IMR-90 (cell line): ENCODE data around the gene SLC22A25. TPM values are rescaled to one million over a fixed set of nuclear protein-coding genes. Genes with fewer than 3 reads are reported as not detected.

Source experiments
- ATAC-seq: fragments of 200-7000 bp; cut with Tn5 transposase; 2 replicates; pipeline ENCODE4 v1.9.1; 2020; ENCODE audit warnings: low read depth, mild to moderate bottlenecking, moderate library complexity
- BruUV-seq: library from RNA; stranded (reverse); fragments of 400-500 nt; replicated peaks from 2 replicates; lab custom pipeline; 2021; lab: Mats Ljungman, UMichigan
- CTCF ChIA-PET: fragments of 300-600 bp; formaldehyde crosslinking; extraction: SDS; loops from one replicate; lab custom pipeline; 2021; ENCODE audit warnings: antibody characterized with exemption; lab: Yijun Ruan, JAX
- POLR2A ChIA-PET: fragments of 300-600 bp; sonication (Branson Sonifier 250); formaldehyde crosslinking; loops from one replicate; lab custom pipeline; 2022; ENCODE audit warnings: antibody characterized with exemption; ENCODE audit not compliant: unreplicated experiment; lab: Charles Lee
- DNase-seq: peaks from one replicate; pipeline ENCODE4 v3.0.0; 2013
- H2AFZ ChIP-seq: replicated peaks from 2 replicates; pipeline ENCODE3; 2013; ENCODE audit warnings: low read length, mild to moderate bottlenecking; ENCODE audit not compliant: poor library complexity
- H2AK5ac ChIP-seq: 2 replicates; pipeline ENCODE4 v1.6.1; 2013; ENCODE audit warnings: low read depth, low read length, inconsistent platforms
- H2AK9ac ChIP-seq: replicated peaks from 2 replicates; pipeline ENCODE3; 2013; ENCODE audit warnings: mild to moderate bottlenecking, low read depth, low read length, moderate library complexity; ENCODE audit not compliant: poor library complexity
- H2BK120ac ChIP-seq: 2 replicates; pipeline ENCODE4 v1.6.1; 2013; ENCODE audit warnings: low read depth, low read length, inconsistent platforms
- H2BK15ac ChIP-seq: 3 replicates; pipeline ENCODE4 v1.6.1; 2013; ENCODE audit warnings: low read depth, low read length, inconsistent platforms
- H2BK20ac ChIP-seq: 2 replicates; pipeline ENCODE4 v1.6.1; 2013; ENCODE audit warnings: low read depth, mild to moderate bottlenecking, inconsistent platforms, low read length, moderate library complexity
- H2BK5ac ChIP-seq: 2 replicates; pipeline ENCODE4 v1.6.1; 2013; ENCODE audit warnings: mild to moderate bottlenecking, low read depth, low read length, inconsistent platforms; ENCODE audit not compliant: poor library complexity, severe bottlenecking
- H3K14ac ChIP-seq: replicated peaks from 2 replicates; pipeline ENCODE4 v1.6.1; 2013; ENCODE audit warnings: low read depth, low read length, inconsistent platforms
- H3K18ac ChIP-seq: 2 replicates; pipeline ENCODE4 v1.6.1; 2013; ENCODE audit warnings: low read depth, low read length, control low read depth
- H3K23ac ChIP-seq: 2 replicates; pipeline ENCODE4 v1.6.1; 2013; ENCODE audit warnings: low read depth, low read length, inconsistent platforms
- H3K27ac ChIP-seq: 2 replicates; pipeline ENCODE4 v1.5.1; 2013; ENCODE audit warnings: mild to moderate bottlenecking, control low read depth, low read length; ENCODE audit not compliant: insufficient read depth
- H3K27me3 ChIP-seq: 2 replicates; pipeline ENCODE4 v1.6.1; 2013; ENCODE audit warnings: low read length; ENCODE audit not compliant: control insufficient read depth, insufficient read depth
- H3K36me3 ChIP-seq: 2 replicates; pipeline ENCODE4 v1.6.1; 2013; ENCODE audit warnings: low read length, mixed read lengths; ENCODE audit not compliant: control insufficient read depth, insufficient read depth
- H3K4ac ChIP-seq: 2 replicates; pipeline ENCODE4 v1.6.1; 2013; ENCODE audit warnings: low read depth, low read length, inconsistent platforms
- H3K4me1 ChIP-seq: 2 replicates; pipeline ENCODE4 v1.6.1; 2013; ENCODE audit warnings: low read length, mixed read lengths; ENCODE audit not compliant: control insufficient read depth, insufficient read depth
- H3K4me2 ChIP-seq: 2 replicates; pipeline ENCODE4 v1.6.1; 2013; ENCODE audit warnings: low read depth, mild to moderate bottlenecking, control low read depth, low read length, moderate library complexity
- H3K4me3 ChIP-seq: 2 replicates; pipeline ENCODE4 v1.5.1; 2013; ENCODE audit warnings: low read depth, mild to moderate bottlenecking, control low read depth, low read length, moderate library complexity; ENCODE audit not compliant: insufficient read depth
- H3K56ac ChIP-seq: 2 replicates; pipeline ENCODE4 v1.6.1; 2013; ENCODE audit warnings: low read length, inconsistent platforms; ENCODE audit not compliant: insufficient read depth; ENCODE audit errors: extremely low read depth
- H3K79me1 ChIP-seq, 2 experiments: 2 replicates each; pipeline ENCODE4 v1.6.1; 2013; ENCODE audit warnings: low read length in 2 of 2, inconsistent platforms in 1 of 2, low read depth in 1 of 2
- H3K9ac ChIP-seq: 2 replicates; pipeline ENCODE4 v1.6.1; 2013; ENCODE audit warnings: low read depth, low read length, control low read depth
- H3K9me1 ChIP-seq: 2 replicates; pipeline ENCODE4 v1.6.1; 2013; ENCODE audit warnings: low read length, inconsistent platforms; ENCODE audit not compliant: insufficient read depth
- H3K9me3 ChIP-seq: 2 replicates; pipeline ENCODE4 v1.6.1; 2013; ENCODE audit warnings: low read length; ENCODE audit not compliant: control insufficient read depth, insufficient read depth
- H4K20me1 ChIP-seq: 2 replicates; pipeline ENCODE4 v1.6.1; 2013; ENCODE audit warnings: low read length, inconsistent platforms; ENCODE audit not compliant: insufficient read depth
- H4K5ac ChIP-seq: 2 replicates; pipeline ENCODE4 v1.6.1; 2013; ENCODE audit warnings: mild to moderate bottlenecking, low read depth, low read length, control low read depth
- H4K8ac ChIP-seq, 2 experiments: 2 replicates each; pipeline ENCODE4 v1.6.1; 2013; ENCODE audit warnings: low read depth in 2 of 2, low read length in 2 of 2, control low read depth in 1 of 2, inconsistent platforms in 1 of 2
- H4K91ac ChIP-seq: 2 replicates; pipeline ENCODE4 v1.6.1; 2013; ENCODE audit warnings: low read depth, low read length, inconsistent platforms; ENCODE audit not compliant: insufficient read depth
- BHLHE40 ChIP-seq: fragments of 150-350 bp; IDR thresholded peaks from 2 replicates; pipeline ENCODE4 v1.6.1; 2016; ENCODE audit warnings: mild to moderate bottlenecking, low read depth, low read length
- CEBPB ChIP-seq: IDR thresholded peaks from 2 replicates; pipeline ENCODE4 v1.6.1; 2012; ENCODE audit warnings: low read depth, low read length, improper control_type of control experiment
- CHD1 ChIP-seq: IDR thresholded peaks from 2 replicates; pipeline ENCODE4 v1.6.1; 2012; ENCODE audit warnings: low read depth, low read length, improper control_type of control experiment
- FOS ChIP-seq: fragments of 150-350 bp; IDR thresholded peaks from 2 replicates; pipeline ENCODE4 v1.6.1; 2016; ENCODE audit warnings: low read depth, low read length
- MAFK ChIP-seq: IDR thresholded peaks from 2 replicates; pipeline ENCODE4 v1.6.1; 2012; ENCODE audit warnings: low read depth, low read length, improper control_type of control experiment
- MAZ ChIP-seq: IDR thresholded peaks from 2 replicates; pipeline ENCODE4 v1.6.1; 2012; ENCODE audit warnings: low read depth, mild to moderate bottlenecking, low read length, improper control_type of control experiment, moderate library complexity, borderline replicate concordance
- MXI1 ChIP-seq: IDR thresholded peaks from 2 replicates; pipeline ENCODE4 v1.6.1; 2012; ENCODE audit warnings: low read depth, mild to moderate bottlenecking, low read length, moderate library complexity, borderline replicate concordance
- NFE2L2 ChIP-seq: fragments of 150-350 bp; IDR thresholded peaks from 2 replicates; pipeline ENCODE4 v1.6.1; 2016; ENCODE audit warnings: low read depth, mild to moderate bottlenecking, low read length
- POLR2A ChIP-seq: IDR thresholded peaks from 2 replicates; pipeline ENCODE4 v1.6.1; 2012; ENCODE audit warnings: mild to moderate bottlenecking, low read depth, low read length
- RAD21 ChIP-seq: IDR thresholded peaks from 2 replicates; pipeline ENCODE4 v1.6.1; 2012; ENCODE audit warnings: low read length, improper control_type of control experiment
- RCOR1 ChIP-seq: IDR thresholded peaks from 2 replicates; pipeline ENCODE4 v1.6.1; 2012; ENCODE audit warnings: mild to moderate bottlenecking, low read length, improper control_type of control experiment; ENCODE audit not compliant: insufficient replicate concordance
- RFX5 ChIP-seq: IDR thresholded peaks from 2 replicates; pipeline ENCODE4 v1.8.0; 2012; ENCODE audit warnings: low read depth, mild to moderate bottlenecking, low read length, moderate library complexity
- SMC3 ChIP-seq: fragments of 150-350 bp; IDR thresholded peaks from 2 replicates; pipeline ENCODE4 v1.6.1; 2016; ENCODE audit warnings: low read depth, mild to moderate bottlenecking, antibody characterized with exemption, low read length, moderate library complexity
- WGBS, 2 experiments: methylation state at CpG; one replicate each; pipeline versions ENCODE4 v1.1.5 to v1.1.7; 2013; ENCODE audit warnings: missing lambda C conversion rate in 2 of 2; ENCODE audit not compliant: insufficient read length in 1 of 2; ENCODE audit errors: extremely low coverage in 2 of 2; 5-methylcytosine and 5-hydroxymethylcytosine counted together
- dilution Hi-C: fragments of 300-500 bp; cut with HindIII; formaldehyde crosslinking; loops from one replicate; pipeline ENCODE4 v1.14.3; 2018; ENCODE audit warnings: low sequenced_read_pairs; ENCODE audit not compliant: unreplicated experiment
- in situ Hi-C: fragments of 300-500 bp; cut with MboI; formaldehyde crosslinking; loops from 3 replicates; pipeline ENCODE4 v1.14.3; 2019; ENCODE audit warnings: low sequenced_read_pairs, inconsistent platforms, mixed read lengths
- intact Hi-C: fragments of 100-400 bp; cut with micrococcal nuclease; formaldehyde crosslinking; loops from 2 replicates; pipeline ENCODE4 v1.10.0; 2022
- polyA plus RNA-seq, 3 experiments: library from polyadenylated mRNA; depleted of rRNA; stranded (reverse); fragments of >200 nt; gene quantifications; 2 replicates each; pipeline ENCODE4 v1.2.3, GENCODE V29; 2012; ENCODE audit warnings: low replicate concordance in 1 of 3
- total RNA-seq: library from RNA; depleted of rRNA; stranded (reverse); fragments of >200 nt; gene quantifications from 2 replicates; pipeline ENCODE4 v1.2.3, GENCODE V29; 2012
- TF ChIP-seq, protein P1 (sequence below): conservative IDR thresholded peaks from 2 replicates; pipeline ENCODE4 v1.5.1; 2012; ENCODE audit warnings: mild to moderate bottlenecking, low read depth, low read length, improper control_type of control experiment
- TF ChIP-seq, protein P2 (sequence below): fragments of 150-350 bp; IDR thresholded peaks from 2 replicates; pipeline ENCODE4 v1.6.1; 2016; ENCODE audit warnings: low read depth, mild to moderate bottlenecking, low read length, moderate library complexity, borderline replicate concordance
- TF ChIP-seq, protein P3 (sequence below): fragments of 150-350 bp; IDR thresholded peaks from 2 replicates; pipeline ENCODE4 v1.6.1; 2017; ENCODE audit warnings: mild to moderate bottlenecking, antibody characterized with exemption, low read length, low read depth

Gene SLC22A25
- total and polyA plus RNA-seq, 2 of the 4 experiments (the other 2 are of a cell fraction): not detected

DNA sequence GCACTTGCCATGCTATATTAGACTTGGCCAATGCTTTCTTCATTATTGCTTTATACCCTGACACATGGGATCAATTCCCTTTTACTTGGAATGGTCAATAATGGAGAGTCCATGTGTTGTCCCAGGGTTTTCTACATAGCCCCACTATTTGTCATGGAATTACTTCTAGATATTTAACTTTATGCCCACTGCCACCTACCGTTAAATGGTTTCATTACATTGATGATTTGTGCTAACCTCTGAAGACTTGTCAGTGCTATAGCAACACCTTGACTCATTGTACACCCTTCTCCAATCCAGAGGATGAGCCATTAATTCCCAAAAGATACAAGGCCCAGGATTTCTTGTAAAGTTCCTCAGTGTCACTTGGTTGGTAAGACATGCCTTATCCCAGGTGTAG lies 31.4 kb upstream of the SLC22A25 start:
- no CpG with 5 or more reads among the region's 1 CpG for WGBS, 2 experiments
- no peak for ATAC-seq
- H2BK5ac ChIP-seq: no peak overlapping the region

More for the DNA sequence above, 31.4 kb upstream of the SLC22A25 start:
- dilution Hi-C loops (no loop called here), intact Hi-C loops (no loop called here), in situ Hi-C loops (no loop called here)
- no peak overlapping the region for H3K4me2 ChIP-seq
- no peak overlapping the region for H3K27ac ChIP-seq
- H2BK15ac ChIP-seq: no peak overlapping the region
- H3K14ac ChIP-seq: no peak overlapping the region
- ChIA-PET POLR2A (no interaction called here), CTCF (no interaction called here)
- H3K9me1 ChIP-seq: no peaks in the 10 kb centered on the region
- no peak overlapping the region for H3K9ac ChIP-seq
- H3K27me3 ChIP-seq: no peaks in the 10 kb centered on the region
- no peaks in the 10 kb centered on the region for H3K36me3 ChIP-seq
- no TSS peak for BruUV-seq
- no peak overlapping the region for H2AK5ac ChIP-seq
- H4K20me1 ChIP-seq: no peaks in the 10 kb centered on the region
- H3K4me1 ChIP-seq: no peaks in the 10 kb centered on the region
- TF ChIP-seq RCOR1: no peak
- TF ChIP-seq FOS: no peak
- TF ChIP-seq CHD1: no peak
- TF ChIP-seq BHLHE40: no peak
- TF ChIP-seq MXI1: no peak
- TF ChIP-seq, protein P1, sequence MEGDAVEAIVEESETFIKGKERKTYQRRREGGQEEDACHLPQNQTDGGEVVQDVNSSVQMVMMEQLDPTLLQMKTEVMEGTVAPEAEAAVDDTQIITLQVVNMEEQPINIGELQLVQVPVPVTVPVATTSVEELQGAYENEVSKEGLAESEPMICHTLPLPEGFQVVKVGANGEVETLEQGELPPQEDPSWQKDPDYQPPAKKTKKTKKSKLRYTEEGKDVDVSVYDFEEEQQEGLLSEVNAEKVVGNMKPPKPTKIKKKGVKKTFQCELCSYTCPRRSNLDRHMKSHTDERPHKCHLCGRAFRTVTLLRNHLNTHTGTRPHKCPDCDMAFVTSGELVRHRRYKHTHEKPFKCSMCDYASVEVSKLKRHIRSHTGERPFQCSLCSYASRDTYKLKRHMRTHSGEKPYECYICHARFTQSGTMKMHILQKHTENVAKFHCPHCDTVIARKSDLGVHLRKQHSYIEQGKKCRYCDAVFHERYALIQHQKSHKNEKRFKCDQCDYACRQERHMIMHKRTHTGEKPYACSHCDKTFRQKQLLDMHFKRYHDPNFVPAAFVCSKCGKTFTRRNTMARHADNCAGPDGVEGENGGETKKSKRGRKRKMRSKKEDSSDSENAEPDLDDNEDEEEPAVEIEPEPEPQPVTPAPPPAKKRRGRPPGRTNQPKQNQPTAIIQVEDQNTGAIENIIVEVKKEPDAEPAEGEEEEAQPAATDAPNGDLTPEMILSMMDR: no peak
- TF ChIP-seq, protein P2, sequence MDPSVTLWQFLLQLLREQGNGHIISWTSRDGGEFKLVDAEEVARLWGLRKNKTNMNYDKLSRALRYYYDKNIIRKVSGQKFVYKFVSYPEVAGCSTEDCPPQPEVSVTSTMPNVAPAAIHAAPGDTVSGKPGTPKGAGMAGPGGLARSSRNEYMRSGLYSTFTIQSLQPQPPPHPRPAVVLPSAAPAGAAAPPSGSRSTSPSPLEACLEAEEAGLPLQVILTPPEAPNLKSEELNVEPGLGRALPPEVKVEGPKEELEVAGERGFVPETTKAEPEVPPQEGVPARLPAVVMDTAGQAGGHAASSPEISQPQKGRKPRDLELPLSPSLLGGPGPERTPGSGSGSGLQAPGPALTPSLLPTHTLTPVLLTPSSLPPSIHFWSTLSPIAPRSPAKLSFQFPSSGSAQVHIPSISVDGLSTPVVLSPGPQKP: no peak
- no peak for TF ChIP-seq SMC3
- TF ChIP-seq POLR2A: no peak
- no peak for TF ChIP-seq NFE2L2
- no peak for TF ChIP-seq MAFK
- TF ChIP-seq RAD21: no peak
- TF ChIP-seq MAZ: no peak
- TF ChIP-seq RFX5: no peak
- TF ChIP-seq, protein P3, sequence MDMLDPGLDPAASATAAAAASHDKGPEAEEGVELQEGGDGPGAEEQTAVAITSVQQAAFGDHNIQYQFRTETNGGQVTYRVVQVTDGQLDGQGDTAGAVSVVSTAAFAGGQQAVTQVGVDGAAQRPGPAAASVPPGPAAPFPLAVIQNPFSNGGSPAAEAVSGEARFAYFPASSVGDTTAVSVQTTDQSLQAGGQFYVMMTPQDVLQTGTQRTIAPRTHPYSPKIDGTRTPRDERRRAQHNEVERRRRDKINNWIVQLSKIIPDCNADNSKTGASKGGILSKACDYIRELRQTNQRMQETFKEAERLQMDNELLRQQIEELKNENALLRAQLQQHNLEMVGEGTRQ: no peak
- TF ChIP-seq CEBPB: no peak
- H4K5ac ChIP-seq: no peak overlapping the region
- no peak overlapping the region for H3K4ac ChIP-seq
- no peak overlapping the region for H2BK120ac ChIP-seq
- no peaks in the 10 kb centered on the region for H3K79me1 ChIP-seq
- no peak overlapping the region for H2AFZ ChIP-seq
- no peak overlapping the region for H4K91ac ChIP-seq
- H3K18ac ChIP-seq: no peak overlapping the region
- H3K23ac ChIP-seq: no peak overlapping the region
- no peak overlapping the region for H2BK20ac ChIP-seq
- no peak overlapping the region for H3K56ac ChIP-seq
- H4K8ac ChIP-seq: no peak overlapping the region
- no peaks in the 10 kb centered on the region for H3K9me3 ChIP-seq
- no peak overlapping the region for H2AK9ac ChIP-seq
- no peak for DNase-seq
- no peak overlapping the region for H3K4me3 ChIP-seq
